Bone marrow (tissue), 2 donors: ENCODE data around the gene ITPR2.

Experiments
- DNase-seq, 2 donors: peaks; one replicate each; lab custom pipeline; 2025; lab: John Stamatoyannopoulos, UW

Gene ITPR2

DNA sequence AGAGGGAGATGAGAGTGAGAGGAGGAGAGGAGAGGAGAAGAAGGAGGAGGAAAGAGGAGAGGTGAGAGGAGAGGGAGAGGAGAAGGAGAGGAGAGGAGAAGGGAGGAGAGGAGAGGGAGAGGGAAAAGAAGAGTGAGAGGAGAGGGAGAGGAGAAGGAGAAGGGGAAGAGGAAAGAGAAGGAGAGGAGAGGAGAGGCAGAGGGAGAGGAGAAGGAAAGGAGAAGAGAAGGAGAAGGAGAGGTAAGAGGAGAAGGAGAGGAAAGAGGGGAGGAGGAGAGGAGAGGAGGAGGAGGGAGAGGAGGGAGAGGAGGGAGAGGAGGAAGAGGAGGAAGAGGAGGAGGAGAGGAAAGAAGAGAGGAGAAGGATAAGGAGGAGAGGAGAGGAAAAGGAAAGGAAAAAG, 266.8 kb downstream of the ITPR2 start:
- DNase-seq = no peak

DNA sequence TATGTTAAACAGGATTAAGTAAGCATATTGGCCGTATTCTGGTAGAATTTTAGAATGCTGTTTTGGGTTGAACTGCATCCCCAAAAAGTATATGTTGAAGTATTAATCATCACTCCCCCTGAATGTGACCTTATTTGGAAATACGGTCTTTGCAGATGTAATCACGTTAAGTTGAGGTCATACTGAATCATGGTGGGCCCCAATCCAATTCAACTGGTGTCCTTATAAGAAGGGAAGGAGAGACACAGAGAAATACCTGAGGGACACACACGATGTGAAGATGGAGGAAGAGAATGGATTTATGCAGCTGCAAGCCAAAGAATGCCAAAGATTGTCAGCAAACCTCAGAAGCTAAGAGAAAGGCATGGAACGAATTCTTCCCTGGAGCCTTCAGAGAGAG, 268.6 kb downstream of the ITPR2 start:
- no peak for DNase-seq

DNA sequence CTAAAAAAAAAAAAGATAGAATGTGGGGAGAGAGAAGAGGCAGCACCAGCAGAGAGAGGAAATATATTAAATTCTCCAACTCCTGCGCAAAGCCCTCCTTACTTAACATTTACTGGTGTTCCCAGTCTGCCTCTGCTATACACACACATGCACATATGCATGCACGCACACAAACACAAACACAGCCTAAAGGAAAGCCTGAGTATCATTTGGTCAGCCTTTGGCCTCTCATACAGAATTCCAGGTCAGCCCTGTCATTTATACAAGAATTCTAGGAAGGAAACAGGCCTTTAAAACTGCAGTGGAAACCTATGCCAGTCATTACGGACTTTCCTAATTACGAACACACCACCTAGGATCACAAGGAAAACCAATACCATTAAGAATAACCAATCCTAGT, 269.4 kb downstream of the ITPR2 start:
- no peak for DNase-seq

- no peak for DNase-seq
These were observed 275.7 kb downstream of the ITPR2 start for GRCh38 chr12:26557326-26557725.

DNA sequence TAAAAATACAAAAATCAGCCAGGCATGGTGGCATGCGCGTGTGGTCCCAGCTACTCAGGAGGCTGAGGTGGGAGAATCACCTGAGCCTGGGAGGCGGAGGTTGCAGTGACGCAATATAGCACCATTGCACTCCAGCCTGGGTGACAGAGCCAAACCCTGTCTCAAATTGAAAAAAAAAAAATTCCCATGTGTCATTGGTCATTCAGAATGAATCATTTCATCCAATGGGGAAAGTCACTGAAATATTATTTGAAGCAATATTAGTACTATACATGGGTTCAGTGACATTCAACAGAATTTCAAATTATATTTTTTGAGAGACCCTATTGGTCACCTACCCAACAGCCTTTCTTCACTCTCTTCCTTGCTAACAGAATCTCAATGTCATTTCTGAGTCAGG, 276.1 kb downstream of the ITPR2 start:
- no peak for DNase-seq

DNA sequence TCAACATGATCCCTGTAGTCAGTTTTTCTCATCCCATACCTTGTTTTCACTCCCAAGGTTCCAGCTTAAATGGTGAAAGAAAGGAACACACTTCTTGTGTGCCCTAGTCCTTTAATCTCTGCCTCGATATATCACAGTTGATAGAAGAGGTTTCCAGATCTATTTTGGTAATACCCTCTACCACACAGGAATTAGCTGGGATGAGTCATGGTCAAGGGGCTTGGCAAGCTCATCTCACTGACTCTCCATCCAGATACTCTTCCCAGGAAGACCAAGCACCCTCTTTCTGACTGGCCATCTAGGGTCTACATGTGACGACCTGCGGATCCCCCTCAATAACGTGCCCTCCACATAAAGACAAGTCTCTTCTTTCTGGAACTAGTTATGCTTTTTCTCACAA, 277.9 kb downstream of the ITPR2 start:
- no peak for DNase-seq

DNA sequence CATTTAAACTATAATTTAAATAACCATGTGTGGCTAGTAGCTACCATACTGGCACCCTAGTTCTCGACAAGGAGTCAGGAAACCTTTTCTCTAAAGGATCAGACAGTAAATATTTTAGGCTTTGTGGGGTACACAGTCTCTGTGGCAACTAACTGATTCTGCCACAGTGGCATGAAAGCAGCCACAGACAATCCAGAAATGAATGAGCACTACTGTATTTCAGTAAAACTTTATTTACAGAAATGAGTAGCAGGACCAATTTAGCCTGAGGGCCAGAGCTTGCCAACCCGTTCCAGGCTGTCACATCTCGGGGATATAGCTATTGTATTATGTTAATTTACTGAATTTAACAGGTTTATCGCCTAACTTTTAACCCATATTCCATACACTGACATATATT, 278.7 kb downstream of the ITPR2 start:
- no peak for DNase-seq

GRCh38 chr12:26551385-26551784, 281.6 kb downstream of the ITPR2 start:
- no peak for DNase-seq

DNA sequence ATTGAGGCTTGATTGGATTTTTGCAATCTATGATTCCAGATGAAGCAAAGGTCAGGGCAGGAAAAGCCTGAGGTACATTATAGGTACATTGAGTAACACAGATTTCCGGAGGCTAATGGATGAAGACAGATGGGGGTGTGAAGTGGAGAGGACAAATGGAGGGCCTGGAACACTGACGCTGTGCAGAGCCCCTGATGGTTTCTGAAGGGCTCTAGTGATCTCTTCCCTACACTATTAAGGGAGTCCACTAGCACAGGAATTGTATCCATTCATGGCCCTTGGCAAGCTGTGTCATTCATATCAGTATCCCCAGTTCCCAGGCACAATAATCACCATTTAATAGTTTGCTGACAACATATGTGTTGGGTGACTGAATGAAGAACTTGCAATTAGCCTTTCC, 284.8 kb downstream of the ITPR2 start:
- no peak for DNase-seq

GRCh38 chr12:26546535-26547314, 286.3 kb downstream of the ITPR2 start:
- no peak for DNase-seq

DNA sequence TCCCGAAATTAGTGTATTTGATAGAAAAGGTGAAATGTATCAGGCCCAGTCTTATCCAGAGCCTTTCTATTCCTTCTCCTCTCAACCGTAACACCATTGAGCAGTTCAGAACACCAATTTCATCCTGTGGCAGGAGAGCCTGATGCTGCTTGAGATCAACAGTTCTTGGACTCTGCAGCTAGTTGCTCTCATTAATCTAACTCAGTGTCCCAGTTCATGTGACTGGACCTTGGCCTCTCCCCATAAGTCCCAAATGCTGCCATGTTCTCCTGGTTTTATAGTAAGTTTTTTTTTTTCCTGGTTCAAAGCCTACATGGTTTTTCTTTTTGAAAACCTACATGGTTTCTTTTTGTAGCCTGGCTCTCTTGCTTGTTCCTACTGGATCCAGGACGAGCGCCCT, 293.9 kb downstream of the ITPR2 start:
- no peak for DNase-seq

DNA sequence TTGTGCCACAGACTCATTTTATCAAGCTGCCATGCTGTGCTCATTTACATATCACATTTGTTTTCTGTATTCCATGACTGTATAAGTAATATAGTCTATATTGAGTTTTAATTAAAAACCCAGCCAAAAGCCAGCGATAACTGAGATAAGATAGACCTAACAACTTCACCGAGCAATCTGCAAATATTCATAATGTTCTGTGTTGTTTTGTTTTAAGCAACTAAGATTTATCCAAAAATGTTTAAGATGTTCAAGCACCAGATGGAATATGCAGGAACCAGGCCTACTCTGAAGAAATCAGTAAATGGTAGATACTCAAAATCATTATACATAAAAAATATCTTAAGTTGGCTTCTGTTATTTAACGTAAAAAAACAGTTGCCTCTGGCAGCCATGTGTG, 295.3 kb downstream of the ITPR2 start:
- no peak for DNase-seq

GRCh38 chr12:26537126-26537525, 295.9 kb downstream of the ITPR2 start:
- DNase-seq = no peak

- DNase-seq = no peak
These were observed 297.2 kb downstream of the ITPR2 start for GRCh38 chr12:26535826-26536225.

DNA sequence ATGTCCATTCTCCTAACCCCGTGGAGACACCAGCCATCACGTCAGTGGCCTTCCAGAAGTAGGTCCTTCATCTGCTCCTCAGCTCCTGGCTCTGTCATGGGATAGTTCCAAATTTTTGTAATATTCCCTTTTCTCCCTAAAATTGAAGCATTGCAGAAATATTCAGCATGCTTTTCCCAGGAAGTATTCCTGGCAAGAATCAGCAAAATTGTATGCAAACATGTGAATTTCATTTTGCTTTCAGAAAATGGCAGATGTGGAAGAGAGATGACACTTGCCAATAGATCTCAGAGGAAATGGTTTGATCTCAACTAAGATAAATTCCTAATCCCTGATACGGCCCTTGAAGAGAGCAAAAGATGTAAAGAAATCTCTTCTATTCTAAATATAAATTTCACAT, 298.9 kb downstream of the ITPR2 start:
- no peak for DNase-seq

DNA sequence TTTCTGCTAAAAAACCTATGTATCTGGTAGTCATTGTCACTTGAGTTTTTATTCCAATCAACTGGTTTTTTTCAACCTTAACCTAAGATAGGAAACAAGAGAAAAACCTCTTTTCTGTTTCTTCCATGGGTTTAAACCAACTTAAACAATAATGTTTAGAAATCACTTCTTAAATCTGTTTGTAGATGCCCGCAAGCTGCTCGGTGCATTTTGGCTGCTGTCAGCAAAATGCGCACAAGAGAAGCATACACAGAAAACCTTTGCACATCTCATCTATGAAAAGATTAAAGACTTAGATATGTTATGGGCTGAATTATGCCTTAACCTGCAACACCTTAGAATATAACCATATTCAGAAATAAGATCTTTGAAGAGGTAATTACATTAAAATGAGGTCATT, 299.8 kb downstream of the ITPR2 start:
- DNase-seq = no peak

DNA sequence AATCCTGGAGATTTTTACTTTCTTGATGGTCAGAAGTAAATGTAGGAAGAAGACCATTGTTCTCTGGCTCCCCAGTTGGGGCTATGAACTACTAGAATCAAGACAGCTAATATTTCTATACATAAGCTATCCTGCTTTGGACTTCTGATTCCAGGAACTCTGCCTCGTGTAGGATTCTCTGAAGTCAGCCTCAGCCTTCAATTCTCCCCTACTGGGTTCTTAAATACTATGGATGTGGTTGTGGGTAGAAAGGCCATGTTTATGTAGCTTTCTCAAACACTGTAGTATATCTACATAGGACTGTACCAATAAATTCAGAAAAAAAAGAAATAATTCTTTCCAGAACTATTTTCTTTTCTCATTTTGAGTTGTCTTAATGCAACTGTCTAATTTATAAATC, 302.5 kb downstream of the ITPR2 start:
- no peak for DNase-seq

DNA sequence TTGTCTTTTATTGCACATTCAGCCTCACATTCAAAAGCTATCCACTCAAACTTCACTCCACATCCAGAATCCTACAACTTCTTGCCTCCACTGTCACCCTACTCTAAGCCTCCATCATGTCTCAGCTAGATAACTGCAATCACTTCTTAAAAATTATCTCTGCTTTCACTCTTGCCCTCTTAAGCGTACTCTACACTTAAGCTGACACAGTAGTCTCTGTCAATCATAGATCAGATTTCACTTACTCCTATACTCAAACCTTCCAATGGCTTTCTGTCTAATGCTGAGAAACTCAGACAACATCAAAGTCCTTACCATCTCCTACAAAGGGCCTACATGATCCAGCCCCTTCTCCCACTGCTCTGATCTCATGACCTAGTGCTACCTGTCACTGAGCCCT, 304.1 kb downstream of the ITPR2 start:
- DNase-seq = no peak

DNA sequence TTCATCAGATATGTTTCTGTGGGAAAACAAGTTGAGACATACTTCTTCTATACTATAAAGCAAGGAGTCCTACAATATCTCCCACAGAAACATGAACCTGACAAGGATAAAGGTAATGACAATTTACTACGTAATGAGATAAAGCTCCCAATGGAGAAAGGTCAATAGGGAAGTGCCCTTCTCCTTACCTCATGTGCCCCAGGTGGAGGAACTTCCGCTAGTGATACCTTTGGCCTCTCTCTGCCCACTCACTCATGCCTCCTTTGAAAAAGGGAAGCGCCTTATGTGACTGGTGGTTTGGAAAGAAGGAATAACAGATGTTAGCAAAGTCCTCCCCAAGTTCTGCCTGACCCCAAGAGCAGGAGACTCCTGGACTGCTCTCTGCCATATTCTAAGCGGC, 305.3 kb downstream of the ITPR2 start:
- DNase-seq = no peak

DNA sequence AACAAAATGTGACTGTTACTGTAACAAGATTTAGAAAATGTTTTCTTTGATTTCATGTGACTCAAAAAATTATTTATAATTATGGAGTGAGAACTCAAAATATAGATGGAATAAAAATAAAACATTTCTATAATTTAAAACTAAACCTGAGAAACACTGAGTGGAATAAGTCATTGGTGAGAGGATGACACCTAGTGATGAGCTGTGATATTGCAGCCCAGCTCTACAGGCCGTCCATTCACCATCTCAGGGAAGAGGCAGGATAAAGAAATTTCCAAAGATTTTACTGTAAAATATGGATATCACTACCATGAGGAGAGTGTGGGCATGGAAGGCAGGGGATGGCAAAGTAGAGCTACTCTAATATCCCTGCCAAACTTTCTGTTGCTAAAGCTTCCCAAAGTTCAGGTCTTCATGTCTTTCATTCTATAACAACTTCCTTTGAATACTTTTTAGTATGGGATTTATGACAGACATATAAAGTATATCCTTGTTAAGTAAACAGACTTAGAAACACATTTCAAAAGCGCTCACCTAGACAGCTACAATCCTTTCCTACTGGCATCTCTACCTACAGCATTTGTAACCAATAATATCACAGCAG, 308.0 kb downstream of the ITPR2 start:
- DNase-seq = no peak

DNA sequence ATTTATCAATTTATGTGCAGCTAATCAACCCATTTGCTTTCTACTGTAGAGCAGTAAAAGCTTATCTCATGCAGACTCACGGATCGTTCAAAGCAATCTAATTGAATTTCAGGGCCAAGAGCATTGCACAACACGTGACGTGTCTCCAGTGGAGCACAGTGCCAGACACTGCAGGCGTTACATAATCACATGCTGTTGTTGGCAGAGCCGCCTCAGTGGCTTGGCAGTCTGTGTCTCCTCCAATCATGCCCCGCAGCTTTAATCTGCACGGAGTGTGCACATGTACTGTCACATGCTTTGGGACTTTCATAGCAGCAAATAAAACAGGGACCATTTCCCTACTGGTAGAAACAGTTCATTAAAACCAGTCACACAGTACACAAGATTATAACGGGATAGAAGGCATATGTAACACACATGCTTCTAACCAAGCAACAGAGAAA, 309.3 kb downstream of the ITPR2 start:
- peak in 1 of 2 donors; percentile 5 for DNase-seq

- DNase-seq = no peak
These were observed 312.1 kb downstream of the ITPR2 start for GRCh38 chr12:26520869-26521268.

DNA sequence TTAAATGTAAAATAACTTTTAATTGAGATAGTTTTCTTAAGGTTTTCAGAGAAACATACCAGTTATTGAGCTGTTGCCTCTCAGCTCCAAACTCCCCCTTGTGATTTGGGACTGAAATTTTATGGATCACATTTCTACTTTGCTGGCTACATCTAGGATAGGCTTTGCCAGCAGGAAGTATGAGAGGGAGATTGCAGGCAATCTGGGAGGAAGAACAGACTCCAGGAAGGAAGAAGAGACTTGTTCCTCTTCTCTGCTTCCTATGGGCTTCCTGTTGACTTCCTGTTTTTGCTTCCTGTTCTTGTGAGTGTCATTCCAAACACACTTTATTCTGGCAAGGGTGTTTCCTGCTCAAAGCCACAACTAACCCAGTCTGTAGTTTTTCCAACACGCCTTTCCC, 312.9 kb downstream of the ITPR2 start:
- DNase-seq = no peak

GRCh38 chr12:26519462-26519861, 313.5 kb downstream of the ITPR2 start:
- no peak for DNase-seq
